HS-5 (cell line): ENCODE data around the gene RPH3AL.
"Not testable (repeated sequence)": the region's sequence is repeated elsewhere in the genome, so short reads cannot be mapped to it uniquely, and the experiment has no call there.

ENCODE experiments used
- DNase-seq: peaks from one replicate; pipeline ENCODE4 v3.0.0-alpha.2; 2012; ENCODE audit warnings: low read depth

The RPH3AL gene

GRCh38 chr17:379531-380465 is 27.2 kb upstream of the RPH3AL start:
- no peak for DNase-seq

GRCh38 chr17:378068-378467 is 25.5 kb upstream of the RPH3AL start:
- no peak for DNase-seq

- DNase-seq = no peak
These were observed 24.6 kb upstream of the RPH3AL start for GRCh38 chr17:376936-377863.

- DNase-seq = no peak
These were observed 21.1 kb upstream of the RPH3AL start for GRCh38 chr17:373613-374230.

GRCh38 chr17:372157-373152 is 19.8 kb upstream of the RPH3AL start:
- DNase-seq = no peak

- no peak for DNase-seq
These were observed 19.0 kb upstream of the RPH3AL start for GRCh38 chr17:371583-371982.

- DNase-seq = not testable (repeated sequence)
These were observed 15.0 kb upstream of the RPH3AL start for GRCh38 chr17:367656-368055.

GRCh38 chr17:366657-367615 is 14.3 kb upstream of the RPH3AL start:
- not testable (repeated sequence) for DNase-seq

- DNase-seq = no peak
These were observed 12.2 kb upstream of the RPH3AL start for GRCh38 chr17:364766-365165.

- no peak for DNase-seq
These were observed 11.7 kb upstream of the RPH3AL start for GRCh38 chr17:364308-364707.

- no peak for DNase-seq
These were observed 10.1 kb upstream of the RPH3AL start for GRCh38 chr17:362721-363120.

GRCh38 chr17:360092-360750 is 7.6 kb upstream of the RPH3AL start:
- DNase-seq = no peak

- no peak for DNase-seq
These were observed 6.0 kb upstream of the RPH3AL start for GRCh38 chr17:358491-359151.

- no peak for DNase-seq
These were observed 5.0 kb upstream of the RPH3AL start for GRCh38 chr17:357644-358043.

- no peak for DNase-seq
These were observed 4.2 kb upstream of the RPH3AL start for GRCh38 chr17:356671-357434.

- no peak for DNase-seq
These were observed 2.3 kb upstream of the RPH3AL start for GRCh38 chr17:354651-355556.

- no peak for DNase-seq
These were observed 1.2 kb upstream of the RPH3AL start for GRCh38 chr17:353838-354234.
